KOPT-K1 (cell line): ENCODE results near the gene FASTK.
"Not testable (repeated sequence)": the region's sequence is repeated elsewhere in the genome, so short reads cannot be mapped to it uniquely, and the experiment has no call there.

Experiments used
- H3K27ac ChIP-seq: fragments of 200-600 bp; sonication (generic); 2 replicates; pipeline ENCODE4 v1.5.1; 2016; ENCODE audit warnings: antibody characterized with exemption, mild to moderate bottlenecking, low read depth, low read length; ENCODE audit not compliant: poor library complexity, severe bottlenecking
- H3K36me3 ChIP-seq: fragments of 200-600 bp; sonication (generic); 2 replicates; pipeline ENCODE4 v1.5.1; 2017; ENCODE audit warnings: antibody characterized with exemption, mild to moderate bottlenecking, low read length, moderate library complexity; ENCODE audit not compliant: insufficient read depth
- H3K9me3 ChIP-seq: fragments of 200-600 bp; sonication (generic); 2 replicates; pipeline ENCODE4 v1.5.1; 2017; ENCODE audit warnings: antibody characterized with exemption, low read length, mild to moderate bottlenecking; ENCODE audit not compliant: insufficient read depth, poor library complexity, severe bottlenecking

Gene FASTK

DNA sequence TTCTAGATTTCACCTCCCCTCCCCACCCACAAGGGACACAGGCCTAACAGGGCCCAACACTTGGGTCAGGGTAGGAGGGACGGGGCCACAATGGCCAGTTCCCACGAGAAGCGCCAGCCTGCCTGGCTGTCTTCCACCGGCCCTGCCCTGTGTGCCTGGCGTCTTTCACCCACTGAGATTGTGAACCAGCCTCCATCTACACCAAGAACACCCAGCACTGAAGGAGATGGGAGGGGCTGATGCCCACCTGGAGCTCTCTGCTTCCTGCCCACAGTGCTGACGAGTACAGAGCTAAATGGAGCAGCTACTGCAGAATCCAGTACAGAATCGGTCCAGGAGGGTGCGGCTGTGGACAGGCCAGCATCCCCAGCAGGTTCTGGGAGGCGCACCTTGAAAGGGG is 34.6 kb downstream of the FASTK start:
- no peaks in the 10 kb centered on the region for H3K9me3 ChIP-seq
- H3K27ac ChIP-seq = no peak overlapping the region
- H3K36me3 ChIP-seq = peaks cover 39% of the 10 kb centered on the region

DNA sequence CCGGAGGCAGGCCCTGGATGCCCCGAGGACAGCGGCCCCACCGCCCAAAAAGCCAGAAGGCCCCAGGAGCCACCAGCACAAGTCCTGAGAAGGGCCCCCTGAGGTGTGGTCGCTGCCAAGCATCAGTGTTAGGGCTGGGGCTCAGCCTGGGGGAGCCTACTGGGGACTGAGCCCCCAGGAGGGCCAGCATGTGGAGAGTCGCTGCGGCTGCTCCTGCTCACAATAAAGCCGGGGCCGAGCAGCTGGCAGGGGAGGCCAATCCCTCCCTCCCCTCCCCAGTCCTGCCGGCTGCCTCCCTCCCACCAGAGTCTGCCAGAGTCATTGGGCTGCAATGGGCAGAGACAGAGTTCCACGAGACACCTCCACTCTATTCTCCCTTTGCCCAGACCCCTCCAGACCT is 35.3 kb downstream of the FASTK start:
- Histone ChIP-seq H3K36me3 (peaks cover 39% of the 10 kb centered on the region), H3K9me3 (no peaks in the 10 kb centered on the region), H3K27ac (no peak overlapping the region)

DNA sequence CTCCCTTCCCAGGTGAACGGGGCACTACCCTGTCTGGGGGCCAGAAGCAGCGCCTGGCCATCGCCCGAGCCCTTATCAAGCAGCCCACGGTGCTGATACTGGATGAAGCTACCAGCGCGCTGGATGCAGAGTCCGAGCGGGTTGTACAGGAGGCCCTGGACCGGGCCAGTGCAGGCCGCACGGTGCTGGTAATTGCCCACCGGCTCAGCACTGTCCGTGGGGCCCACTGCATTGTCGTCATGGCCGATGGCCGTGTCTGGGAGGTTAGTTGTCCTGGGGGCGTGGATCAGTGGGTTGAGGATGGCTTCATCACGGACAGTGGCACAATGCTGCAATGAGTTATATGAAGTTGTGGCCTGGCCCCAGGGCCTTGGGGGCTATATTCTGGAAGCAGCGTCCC is 36.6 kb downstream of the FASTK start:
- peaks cover 39% of the 10 kb centered on the region for H3K36me3 ChIP-seq
- H3K9me3 ChIP-seq = no peaks in the 10 kb centered on the region
- H3K27ac ChIP-seq = no peak overlapping the region

DNA sequence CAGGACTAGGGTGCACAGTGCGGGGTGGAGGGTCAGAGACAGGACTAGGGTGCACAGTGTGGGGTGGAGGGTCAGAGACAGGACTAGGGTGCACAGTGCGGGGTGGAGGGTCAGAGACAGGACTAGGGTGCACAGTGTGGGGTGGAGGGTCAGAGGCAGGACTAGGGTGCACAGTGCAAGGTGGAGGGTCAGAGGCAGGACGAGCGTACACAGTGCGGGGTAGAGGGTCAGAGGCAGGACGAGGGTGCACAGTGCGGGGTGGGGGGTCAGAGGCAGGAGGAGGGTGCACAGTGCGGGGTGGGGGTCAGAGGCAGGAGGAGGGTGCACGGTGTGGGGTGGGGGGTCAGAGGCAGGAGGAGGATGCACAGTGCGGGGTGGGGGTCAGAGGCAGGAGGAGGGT is 37.2 kb downstream of the FASTK start:
- peaks cover 39% of the 10 kb centered on the region for H3K36me3 ChIP-seq
- H3K9me3 ChIP-seq = not testable (repeated sequence)

DNA sequence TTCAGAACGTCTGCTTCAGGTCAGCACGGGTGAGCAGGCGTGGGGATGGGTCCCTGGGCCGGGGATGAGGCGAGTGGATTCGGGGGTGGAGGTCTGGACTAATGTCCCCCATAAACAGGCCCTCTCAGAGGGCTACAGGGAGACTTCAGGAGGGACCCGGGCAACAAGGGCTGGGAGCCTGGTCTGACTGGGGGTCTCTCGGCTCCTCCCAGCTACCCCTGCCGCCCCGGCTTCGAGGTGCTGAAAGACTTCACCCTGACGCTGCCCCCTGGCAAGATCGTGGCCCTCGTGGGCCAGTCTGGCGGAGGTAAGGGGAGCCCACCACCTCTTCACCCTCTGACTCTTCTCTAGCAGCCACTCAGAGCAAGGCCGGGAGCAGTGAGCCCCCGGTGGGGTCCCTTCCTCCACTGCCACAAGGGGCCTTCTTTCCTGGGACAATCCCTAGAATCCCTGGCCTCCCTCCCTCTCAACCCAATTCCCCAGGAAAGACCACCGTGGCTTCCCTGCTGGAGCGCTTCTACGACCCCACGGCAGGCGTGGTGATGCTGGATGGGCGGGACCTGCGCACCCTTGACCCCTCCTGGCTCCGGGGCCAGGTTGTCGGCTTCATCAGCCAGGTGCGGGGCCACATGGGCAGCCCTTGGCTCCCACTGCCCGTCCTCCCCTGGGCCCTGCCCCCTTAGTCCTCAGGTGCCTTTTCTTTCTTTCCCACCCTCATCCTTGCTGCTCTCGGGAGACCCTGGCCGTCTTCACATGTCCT is 39.8 kb downstream of the FASTK start:
- no peaks in the 10 kb centered on the region for H3K9me3 ChIP-seq
- H3K36me3 ChIP-seq = peaks cover 47% of the 10 kb centered on the region
- H3K27ac ChIP-seq = no peak overlapping the region

More for the DNA sequence above, 37.2 kb downstream of the FASTK start:
- not testable (repeated sequence) for H3K27ac ChIP-seq

DNA sequence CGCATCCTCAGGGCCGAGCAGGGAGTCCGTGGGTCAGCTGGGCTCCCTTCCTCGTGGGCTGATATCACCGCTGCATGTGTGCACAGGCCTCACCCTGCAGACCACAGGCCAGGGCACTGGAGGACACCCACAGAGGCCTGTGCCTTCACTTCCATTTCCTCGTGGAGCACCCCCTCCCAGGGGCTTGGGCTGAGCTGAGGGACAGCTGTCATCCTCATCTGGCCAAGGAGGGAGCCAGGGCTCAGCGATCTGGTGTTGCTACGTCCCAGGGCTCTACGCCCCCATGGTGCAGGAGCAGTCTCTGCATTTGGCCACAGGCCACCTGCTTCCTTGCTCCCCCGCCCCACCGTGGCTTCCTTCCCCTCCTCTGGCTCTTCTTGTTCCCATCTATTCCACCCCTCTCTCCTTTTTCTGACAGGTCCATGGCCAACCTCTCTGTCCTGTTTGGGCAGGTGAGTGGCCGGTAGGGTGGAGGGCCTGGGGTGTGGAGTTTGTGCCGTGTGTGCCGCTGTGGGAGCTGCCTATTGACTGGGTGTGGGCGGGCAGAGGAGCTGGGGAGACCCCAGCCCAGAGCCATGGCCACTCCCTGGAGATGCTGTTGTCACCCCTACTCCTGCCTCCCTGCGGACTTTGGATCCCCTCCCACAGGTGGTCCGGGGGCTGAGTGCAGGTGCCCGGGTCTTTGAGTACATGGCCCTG is 40.6 kb downstream of the FASTK start:
- Histone ChIP-seq H3K36me3 (peaks cover 47% of the 10 kb centered on the region), H3K27ac (no peak overlapping the region), H3K9me3 (no peaks in the 10 kb centered on the region)

DNA sequence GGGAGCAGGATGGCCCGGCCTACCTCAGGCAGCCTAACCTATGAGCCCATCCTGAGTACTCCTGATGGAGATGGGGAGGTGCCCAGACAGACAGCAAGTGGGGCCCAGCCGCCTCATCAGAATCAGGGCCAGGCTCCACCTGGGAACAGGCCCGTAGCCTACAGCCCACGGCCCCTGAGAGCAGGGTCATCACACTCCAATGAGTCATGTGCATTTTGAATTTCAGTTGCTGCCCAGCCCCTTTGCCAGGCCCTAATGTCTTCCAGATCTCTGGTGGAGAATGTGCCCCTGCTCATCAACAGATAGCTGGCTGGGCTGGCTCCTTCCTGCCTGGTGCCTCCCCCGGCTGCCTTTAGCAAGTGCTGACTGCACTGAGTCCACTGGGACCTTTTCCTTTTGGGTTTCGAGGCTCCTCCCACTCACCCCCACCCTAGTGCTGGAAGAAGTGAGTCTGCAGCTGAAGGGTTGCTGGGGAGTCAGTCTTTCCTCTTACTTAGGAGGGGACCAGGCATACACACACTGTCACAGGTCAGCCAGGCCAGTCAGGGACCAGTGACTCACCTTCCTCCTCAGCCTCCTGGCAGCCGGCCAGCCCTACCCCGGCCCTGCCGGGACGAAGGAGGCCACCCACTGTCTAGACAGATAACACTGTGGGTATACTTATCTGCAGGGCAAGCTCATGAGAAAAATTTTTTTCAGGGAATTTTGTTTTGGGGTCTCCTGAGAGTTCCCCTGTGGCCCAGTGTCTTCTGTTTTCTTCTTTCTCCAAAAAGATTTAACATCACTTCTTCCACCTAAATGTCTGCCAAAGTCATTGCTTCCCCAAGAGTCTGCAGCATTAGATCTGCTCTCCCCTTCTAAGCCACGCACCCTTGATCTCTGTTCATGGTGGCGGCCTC is 41.4 kb downstream of the FASTK start:
- Histone ChIP-seq H3K27ac (no peak overlapping the region), H3K9me3 (no peaks in the 10 kb centered on the region), H3K36me3 (peaks cover 49% of the 10 kb centered on the region; the same call in 1 of the 2 replicates)

DNA sequence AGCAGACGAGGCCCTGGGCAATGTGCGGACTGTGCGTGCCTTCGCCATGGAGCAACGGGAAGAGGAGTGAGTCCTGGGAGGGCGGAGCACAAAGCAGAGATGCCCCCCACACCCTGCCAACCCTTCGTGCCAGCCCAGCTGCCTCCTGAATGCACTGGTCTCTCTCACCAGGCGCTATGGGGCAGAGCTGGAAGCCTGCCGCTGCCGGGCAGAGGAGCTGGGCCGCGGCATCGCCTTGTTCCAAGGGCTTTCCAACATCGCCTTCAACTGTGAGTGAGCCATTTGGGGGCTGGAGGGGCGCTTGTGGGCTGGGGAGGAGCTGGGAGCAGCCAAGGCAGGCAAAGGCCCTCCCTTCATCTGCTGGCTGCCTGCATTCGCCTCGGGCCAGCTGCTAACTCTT is 44.7 kb downstream of the FASTK start:
- Histone ChIP-seq H3K36me3 (peaks cover 52% of the 10 kb centered on the region; the same call in 1 of the 2 replicates), H3K9me3 (no peaks in the 10 kb centered on the region), H3K27ac (no peak overlapping the region)

DNA sequence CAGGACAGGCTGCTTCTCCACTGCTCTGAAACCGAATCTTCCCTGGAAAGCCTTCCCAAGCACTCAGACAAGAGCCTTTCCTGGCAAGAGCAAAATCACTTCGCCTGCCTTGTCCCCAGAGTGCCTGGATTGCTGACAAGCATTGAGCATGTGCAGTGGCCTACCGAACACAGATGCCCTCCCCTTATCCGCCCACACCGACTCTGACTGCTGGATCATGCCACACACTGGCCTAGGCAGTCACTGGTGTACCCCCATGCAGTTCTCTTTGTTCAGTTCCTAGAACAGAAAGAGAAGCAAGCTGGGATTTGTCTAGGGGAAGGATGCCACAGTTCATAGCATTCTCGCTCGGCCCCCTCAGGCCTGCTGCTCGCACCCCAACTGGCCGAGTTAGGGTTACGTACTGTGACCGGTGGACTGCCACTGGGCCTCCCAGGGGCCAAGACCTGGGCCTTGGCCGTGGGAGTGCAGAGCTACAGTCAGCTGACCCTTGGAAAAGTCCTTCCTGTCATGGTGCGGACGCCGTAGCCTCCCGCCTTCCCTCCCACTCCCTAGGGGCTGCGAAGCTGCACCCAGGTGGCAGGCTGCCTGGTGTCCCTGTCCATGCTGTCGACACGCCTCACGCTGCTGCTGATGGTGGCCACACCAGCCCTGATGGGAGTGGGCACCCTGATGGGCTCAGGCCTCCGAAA is 45.4 kb downstream of the FASTK start:
- Histone ChIP-seq H3K36me3 (peaks cover 52% of the 10 kb centered on the region; the same call in 1 of the 2 replicates), H3K27ac (no peak overlapping the region), H3K9me3 (no peaks in the 10 kb centered on the region)

DNA sequence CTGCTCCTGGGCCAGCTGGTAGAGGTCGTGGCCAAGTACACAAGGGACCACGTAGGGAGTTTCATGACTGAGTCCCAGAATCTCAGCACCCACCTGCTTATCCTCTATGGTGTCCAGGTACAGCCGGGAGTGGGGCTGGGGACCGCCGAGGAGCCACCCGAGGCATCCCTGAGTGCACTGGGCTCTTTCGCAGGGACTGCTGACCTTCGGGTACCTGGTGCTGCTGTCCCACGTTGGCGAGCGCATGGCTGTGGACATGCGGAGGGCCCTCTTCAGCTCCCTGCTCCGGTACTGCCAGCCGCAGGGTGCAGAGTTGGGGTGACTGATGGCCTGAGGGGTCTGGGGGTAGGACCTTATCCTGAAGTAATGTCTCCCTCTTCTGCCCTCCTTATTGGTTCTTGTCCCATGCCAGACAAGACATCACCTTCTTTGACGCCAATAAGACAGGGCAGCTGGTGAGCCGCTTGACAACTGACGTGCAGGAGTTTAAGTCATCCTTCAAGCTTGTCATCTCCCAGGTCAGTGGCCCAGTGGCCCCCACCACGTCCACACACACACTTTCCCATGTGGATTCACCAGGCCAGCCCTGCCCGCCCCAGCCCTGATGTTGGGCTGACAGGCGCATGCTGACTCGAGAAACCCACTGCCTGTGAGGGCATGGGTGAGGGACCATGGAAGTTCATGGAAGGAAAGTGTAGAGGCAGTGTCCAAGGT is 46.1 kb downstream of the FASTK start:
- H3K36me3 ChIP-seq = peaks cover 52% of the 10 kb centered on the region; the same call in 1 of the 2 replicates
- H3K27ac ChIP-seq = no peak overlapping the region
- no peaks in the 10 kb centered on the region for H3K9me3 ChIP-seq

DNA sequence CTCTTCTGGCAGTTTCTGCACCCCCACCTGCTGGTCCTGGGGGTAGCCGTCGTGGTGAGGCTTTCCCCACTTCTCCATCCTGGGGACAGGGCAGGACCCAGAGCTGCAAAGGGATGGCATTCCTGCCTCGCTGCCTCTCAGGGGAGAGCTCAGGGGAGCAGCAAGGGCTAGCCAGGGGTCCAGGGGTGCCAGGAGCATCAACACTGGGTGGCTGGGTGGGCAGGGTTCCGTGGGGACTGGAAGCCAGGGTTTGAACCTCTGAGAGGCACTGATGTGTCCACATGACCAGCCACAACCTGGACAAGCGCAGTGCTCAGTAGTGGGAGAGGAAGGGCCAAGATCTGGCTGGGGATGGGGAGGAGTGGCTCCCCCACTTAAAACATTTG is 46.8 kb downstream of the FASTK start:
- no peaks in the 10 kb centered on the region for H3K9me3 ChIP-seq
- no peak overlapping the region for H3K27ac ChIP-seq
- H3K36me3 ChIP-seq = peaks cover 52% of the 10 kb centered on the region; the same call in 1 of the 2 replicates

DNA sequence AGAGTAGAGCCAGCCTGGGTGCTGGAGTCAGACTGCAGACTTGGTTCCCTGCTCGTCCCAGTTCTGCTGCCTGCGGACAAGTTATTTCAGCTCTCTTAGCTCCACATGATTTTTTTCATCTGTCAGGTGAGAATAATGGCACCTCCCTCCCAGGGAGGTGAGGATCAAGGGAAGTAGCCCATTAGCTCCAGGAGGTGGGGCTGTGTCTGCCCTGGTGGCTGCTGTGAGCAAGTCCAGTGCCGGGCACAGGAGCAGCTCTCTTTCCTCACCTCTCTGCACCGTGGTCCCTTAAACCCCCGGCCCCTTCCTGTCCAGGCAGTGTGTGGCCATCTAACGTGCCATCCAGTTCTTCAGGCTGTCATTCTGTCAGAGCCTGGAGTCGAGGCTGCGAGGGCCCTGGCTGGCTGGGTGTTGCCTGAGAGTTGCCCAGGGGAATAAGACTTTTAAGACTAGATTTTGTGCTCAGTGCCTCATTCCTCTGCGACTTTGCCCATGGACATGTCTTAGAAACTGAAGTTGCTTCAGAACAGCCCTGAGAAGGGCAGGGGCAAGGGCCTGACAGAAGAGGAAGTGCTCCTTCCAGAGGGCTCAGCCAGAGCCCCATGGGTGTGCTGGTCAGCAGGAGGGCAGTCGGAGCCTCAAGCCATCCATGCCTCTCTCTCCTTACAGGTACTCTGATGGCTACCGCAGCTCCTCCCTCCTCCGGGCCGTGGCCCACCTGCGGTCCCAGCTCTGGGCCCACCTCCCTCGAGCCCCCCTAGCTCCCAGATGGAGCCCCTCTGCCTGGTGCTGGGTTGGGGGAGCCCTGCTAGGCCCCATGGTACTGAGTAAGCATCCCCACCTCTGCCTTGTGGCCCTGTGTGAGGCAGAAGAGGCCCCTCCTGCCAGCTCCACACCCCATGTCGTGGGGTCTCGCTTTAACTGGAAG is 47.4 kb downstream of the FASTK start:
- no peaks in the 10 kb centered on the region for H3K9me3 ChIP-seq
- H3K36me3 ChIP-seq = peaks cover 52% of the 10 kb centered on the region; the same call in 1 of the 2 replicates
- H3K27ac ChIP-seq = no peak overlapping the region

DNA sequence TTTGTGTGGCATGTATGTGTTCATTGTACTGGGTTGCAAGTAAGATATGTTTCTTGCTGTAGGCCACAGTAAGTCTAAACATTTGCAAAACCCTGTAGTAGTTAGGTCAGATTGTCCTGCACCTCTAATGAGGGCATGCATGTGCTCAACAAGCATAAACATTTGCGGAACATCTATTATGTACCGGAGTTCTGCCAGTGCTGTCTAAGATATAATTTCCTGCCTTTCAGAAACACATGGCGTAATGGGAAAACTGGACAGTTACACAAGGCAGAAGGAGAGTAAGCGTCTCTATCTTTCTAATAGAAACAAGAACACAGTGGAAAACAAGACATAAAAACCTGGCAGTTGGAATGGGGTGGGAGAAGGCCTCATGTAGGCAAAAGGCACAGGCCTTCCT is 49.6 kb downstream of the FASTK start:
- Histone ChIP-seq H3K27ac (no peak overlapping the region), H3K36me3 (peaks cover 39% of the 10 kb centered on the region; the same call in 1 of the 2 replicates), H3K9me3 (no peaks in the 10 kb centered on the region)
